ENCODE measurements around the gene ACE.

ACE gene

GRCh38 chr17:63534078-63534570 lies 57.3 kb downstream of the ACE start:
- no peaks in the 10 kb centered on the region for H3K9me3 ChIP-seq (ENCODE audit: insufficient read depth, low read length)
- no peak overlapping the region for H3K4me3 ChIP-seq (ENCODE audit: insufficient read length, low read depth)
- no peak for TF ChIP-seq SUZ12 (IDR thresholded peaks at IDR 0.05; ENCODE audit: extremely low read depth, insufficient read depth, insufficient read length)
- TF ChIP-seq ZNF274 (IDR thresholded peaks at IDR 0.05; ENCODE audit: low read depth, low read length) = no peak
- no peak for TF ChIP-seq YY1 (IDR thresholded peaks at IDR 0.05; ENCODE audit: insufficient read depth, insufficient read length)
- H3K4me1 ChIP-seq (ENCODE audit: insufficient read depth, insufficient read length) = peaks cover 2% of the 10 kb centered on the region
- no peaks in the 10 kb centered on the region for H3K27me3 ChIP-seq (ENCODE audit: insufficient read depth, insufficient read length)
- H3K36me3 ChIP-seq (ENCODE audit: insufficient read depth, insufficient read length, low read length) = no peaks in the 10 kb centered on the region
- no peak overlapping the region for H3K9ac ChIP-seq (ENCODE audit: insufficient read length, low read depth)
- no peak for DNase-seq (ENCODE audit: low read depth, low spot score)

- H3K4me1 ChIP-seq (ENCODE audit: insufficient read depth, insufficient read length) = no peaks in the 10 kb centered on the region
- H3K27me3 ChIP-seq (ENCODE audit: insufficient read depth, insufficient read length) = no peaks in the 10 kb centered on the region
- DNase-seq (ENCODE audit: low read depth, low spot score) = no peak
- H3K9me3 ChIP-seq (ENCODE audit: insufficient read depth, low read length) = no peaks in the 10 kb centered on the region
- no peaks in the 10 kb centered on the region for H3K36me3 ChIP-seq (ENCODE audit: insufficient read depth, insufficient read length, low read length)
- TF ChIP-seq SUZ12 (IDR thresholded peaks at IDR 0.05; ENCODE audit: extremely low read depth, insufficient read depth, insufficient read length) (no peak), ZNF274 (IDR thresholded peaks at IDR 0.05; ENCODE audit: low read depth, low read length) (no peak), YY1 (IDR thresholded peaks at IDR 0.05; ENCODE audit: insufficient read depth, insufficient read length) (no peak)
- no peak overlapping the region for H3K4me3 ChIP-seq (ENCODE audit: insufficient read length, low read depth)
- H3K9ac ChIP-seq (ENCODE audit: insufficient read length, low read depth) = no peak overlapping the region
Measured at GRCh38 chr17:63534816-63535455, 58.1 kb downstream of the ACE start.

- no peak for DNase-seq (ENCODE audit: low read depth, low spot score)
- Histone ChIP-seq H3K9me3 (ENCODE audit: insufficient read depth, low read length) (no peaks in the 10 kb centered on the region), H3K4me1 (ENCODE audit: insufficient read depth, insufficient read length) (peaks cover under 1% of the 10 kb centered on the region), H3K9ac (ENCODE audit: insufficient read length, low read depth) (no peak overlapping the region), H3K27me3 (ENCODE audit: insufficient read depth, insufficient read length) (no peaks in the 10 kb centered on the region), H3K36me3 (ENCODE audit: insufficient read depth, insufficient read length, low read length) (no peaks in the 10 kb centered on the region), H3K4me3 (ENCODE audit: insufficient read length, low read depth) (no peak overlapping the region)
- no peak for TF ChIP-seq SUZ12 (IDR thresholded peaks at IDR 0.05; ENCODE audit: extremely low read depth, insufficient read depth, insufficient read length)
- TF ChIP-seq ZNF274 (IDR thresholded peaks at IDR 0.05; ENCODE audit: low read depth, low read length) = no peak
- TF ChIP-seq YY1 (IDR thresholded peaks at IDR 0.05; ENCODE audit: insufficient read depth, insufficient read length) = no peak
Measured at GRCh38 chr17:63535640-63536039, 58.8 kb downstream of the ACE start.

GRCh38 chr17:63537001-63537400 lies 60.1 kb downstream of the ACE start:
- no peak for TF ChIP-seq SUZ12 (IDR thresholded peaks at IDR 0.05; ENCODE audit: extremely low read depth, insufficient read depth, insufficient read length)
- no peak for TF ChIP-seq YY1 (IDR thresholded peaks at IDR 0.05; ENCODE audit: insufficient read depth, insufficient read length)
- TF ChIP-seq ZNF274 (IDR thresholded peaks at IDR 0.05; ENCODE audit: low read depth, low read length) = no peak
- DNase-seq (ENCODE audit: low read depth, low spot score) = no peak

GRCh38 chr17:63537991-63538692 lies 61.3 kb downstream of the ACE start:
- Histone ChIP-seq H3K27me3 (ENCODE audit: insufficient read depth, insufficient read length) (no peaks in the 10 kb centered on the region), H3K9ac (ENCODE audit: insufficient read length, low read depth) (no peak overlapping the region), H3K9me3 (ENCODE audit: insufficient read depth, low read length) (no peaks in the 10 kb centered on the region), H3K4me1 (ENCODE audit: insufficient read depth, insufficient read length) (peaks cover 7% of the 10 kb centered on the region), H3K4me3 (ENCODE audit: insufficient read length, low read depth) (no peak overlapping the region), H3K36me3 (ENCODE audit: insufficient read depth, insufficient read length, low read length) (no peaks in the 10 kb centered on the region)
- TF ChIP-seq ZNF274 (IDR thresholded peaks at IDR 0.05; ENCODE audit: low read depth, low read length) (no peak), YY1 (IDR thresholded peaks at IDR 0.05; ENCODE audit: insufficient read depth, insufficient read length) (no peak), SUZ12 (IDR thresholded peaks at IDR 0.05; ENCODE audit: extremely low read depth, insufficient read depth, insufficient read length) (no peak)
- no peak for DNase-seq (ENCODE audit: low read depth, low spot score)

More at GRCh38 chr17:63537001-63537400, 60.1 kb downstream of the ACE start:
- H3K4me3 ChIP-seq (ENCODE audit: insufficient read length, low read depth) = no peak overlapping the region
- peaks cover 5% of the 10 kb centered on the region for H3K4me1 ChIP-seq (ENCODE audit: insufficient read depth, insufficient read length)
- H3K27me3 ChIP-seq (ENCODE audit: insufficient read depth, insufficient read length) = no peaks in the 10 kb centered on the region
- H3K9ac ChIP-seq (ENCODE audit: insufficient read length, low read depth) = no peak overlapping the region
- no peaks in the 10 kb centered on the region for H3K9me3 ChIP-seq (ENCODE audit: insufficient read depth, low read length)
- no peaks in the 10 kb centered on the region for H3K36me3 ChIP-seq (ENCODE audit: insufficient read depth, insufficient read length, low read length)

- no peaks in the 10 kb centered on the region for H3K36me3 ChIP-seq (ENCODE audit: insufficient read depth, insufficient read length, low read length)
- H3K9ac ChIP-seq (ENCODE audit: insufficient read length, low read depth) = no peak overlapping the region
- H3K4me3 ChIP-seq (ENCODE audit: insufficient read length, low read depth) = no peak overlapping the region
- DNase-seq (ENCODE audit: low read depth, low spot score) = no peak
- no peaks in the 10 kb centered on the region for H3K9me3 ChIP-seq (ENCODE audit: insufficient read depth, low read length)
- H3K4me1 ChIP-seq (ENCODE audit: insufficient read depth, insufficient read length) = peaks cover 15% of the 10 kb centered on the region
- no peaks in the 10 kb centered on the region for H3K27me3 ChIP-seq (ENCODE audit: insufficient read depth, insufficient read length)
- no peak for TF ChIP-seq SUZ12 (IDR thresholded peaks at IDR 0.05; ENCODE audit: extremely low read depth, insufficient read depth, insufficient read length)
Measured at GRCh38 chr17:63538693-63539595, 62.1 kb downstream of the ACE start.

GRCh38 chr17:63540590-63540989 lies 63.7 kb downstream of the ACE start:
- TF ChIP-seq YY1 (IDR thresholded peaks at IDR 0.05; ENCODE audit: insufficient read depth, insufficient read length) = no peak
- TF ChIP-seq SUZ12 (IDR thresholded peaks at IDR 0.05; ENCODE audit: extremely low read depth, insufficient read depth, insufficient read length) = no peak
- no peak for TF ChIP-seq ZNF274 (IDR thresholded peaks at IDR 0.05; ENCODE audit: low read depth, low read length)
- Histone ChIP-seq H3K4me1 (ENCODE audit: insufficient read depth, insufficient read length) (peaks cover 20% of the 10 kb centered on the region), H3K36me3 (ENCODE audit: insufficient read depth, insufficient read length, low read length) (no peaks in the 10 kb centered on the region), H3K4me3 (ENCODE audit: insufficient read length, low read depth) (no peak overlapping the region), H3K9me3 (ENCODE audit: insufficient read depth, low read length) (no peaks in the 10 kb centered on the region), H3K27me3 (ENCODE audit: insufficient read depth, insufficient read length) (no peaks in the 10 kb centered on the region), H3K9ac (ENCODE audit: insufficient read length, low read depth) (no peak overlapping the region)
- DNase-seq (ENCODE audit: low read depth, low spot score) = no peak
